Measurements from ENCODE around the gene CTNNA2.

Gene CTNNA2

GRCh38 chr2:79872656-79873055, 359.8 kb downstream of the CTNNA2 start:
- H3K9me3 ChIP-seq (replicated peaks in 1 of 11): peaks cover 0 to 11% (median 0%) of the 10 kb centered on the region in 11 experiments; a peak in 4 of 22 replicates

GRCh38 chr2:79874015-79874414, 361.2 kb downstream of the CTNNA2 start:
- peaks cover 0 to 11% (median 0%) of the 10 kb centered on the region in 11 experiments; a peak in 4 of 22 replicates for H3K9me3 ChIP-seq (replicated peaks in 1 of 11)
- no peak overlapping the region for H3K27ac ChIP-seq
- TF ChIP-seq Cebpa-rat (IDR thresholded peaks at IDR 0.05): no peak
- no peak overlapping the region for H3K4me2 ChIP-seq
- no peaks in the 10 kb centered on the region for H4K20me1 ChIP-seq
- no peak overlapping the region for H3K4me3 ChIP-seq
- H3K9ac ChIP-seq: no peak overlapping the region
- H3K36me3 ChIP-seq: no peaks in the 10 kb centered on the region
- H3K4me1 ChIP-seq: no peaks in the 10 kb centered on the region
- H3K27me3 ChIP-seq: no peaks in the 10 kb centered on the region

More at GRCh38 chr2:79872656-79873055, 359.8 kb downstream of the CTNNA2 start:
- H4K20me1 ChIP-seq: no peaks in the 10 kb centered on the region
- TF ChIP-seq Cebpa-rat (IDR thresholded peaks at IDR 0.05): no peak
- no peak overlapping the region for H3K4me2 ChIP-seq
- no peak overlapping the region for H3K27ac ChIP-seq
- H3K4me1 ChIP-seq: peaks cover 0 to 12% (median 0%) of the 10 kb centered on the region in 10 experiments; a peak in 5 of 20 replicates
- no peak overlapping the region for H3K4me3 ChIP-seq
- no peaks in the 10 kb centered on the region for H3K27me3 ChIP-seq
- no peak overlapping the region for H3K9ac ChIP-seq
- no peaks in the 10 kb centered on the region for H3K36me3 ChIP-seq

- Histone ChIP-seq H3K27me3 (no peaks in the 10 kb centered on the region), H3K36me3 (no peaks in the 10 kb centered on the region), H3K27ac (no peak overlapping the region), H3K4me1 (no peaks in the 10 kb centered on the region), H3K9me3 (replicated peaks in 1 of 11) (no peaks in the 10 kb centered on the region), H3K4me3 (no peak overlapping the region), H4K20me1 (no peaks in the 10 kb centered on the region), H3K9ac (no peak overlapping the region), H3K4me2 (no peak overlapping the region)
- TF ChIP-seq Cebpa-rat (IDR thresholded peaks at IDR 0.05): no peak
Observed at GRCh38 chr2:79876430-79876829, 363.6 kb downstream of the CTNNA2 start.

- H3K9me3 ChIP-seq (replicated peaks in 1 of 11): no peaks in the 10 kb centered on the region
- H3K4me3 ChIP-seq: no peak overlapping the region
- no peak overlapping the region for H3K27ac ChIP-seq
- no peaks in the 10 kb centered on the region for H3K4me1 ChIP-seq
- H3K9ac ChIP-seq: no peak overlapping the region
- H3K36me3 ChIP-seq: no peaks in the 10 kb centered on the region
- no peak overlapping the region for H3K4me2 ChIP-seq
- H3K27me3 ChIP-seq: no peaks in the 10 kb centered on the region
- no peak for TF ChIP-seq Cebpa-rat (IDR thresholded peaks at IDR 0.05)
- H4K20me1 ChIP-seq: no peaks in the 10 kb centered on the region
Observed at GRCh38 chr2:79882548-79882947, 369.7 kb downstream of the CTNNA2 start.

- Histone ChIP-seq H3K27ac (no peak overlapping the region), H3K36me3 (no peaks in the 10 kb centered on the region), H3K4me1 (no peaks in the 10 kb centered on the region), H3K9me3 (replicated peaks in 1 of 11) (no peaks in the 10 kb centered on the region), H3K9ac (no peak overlapping the region), H3K4me3 (no peak overlapping the region), H4K20me1 (no peaks in the 10 kb centered on the region), H3K27me3 (no peaks in the 10 kb centered on the region), H3K4me2 (no peak overlapping the region)
- TF ChIP-seq Cebpa-rat (IDR thresholded peaks at IDR 0.05): no peak
Observed at GRCh38 chr2:79887747-79888374, 375.0 kb downstream of the CTNNA2 start.

DNA sequence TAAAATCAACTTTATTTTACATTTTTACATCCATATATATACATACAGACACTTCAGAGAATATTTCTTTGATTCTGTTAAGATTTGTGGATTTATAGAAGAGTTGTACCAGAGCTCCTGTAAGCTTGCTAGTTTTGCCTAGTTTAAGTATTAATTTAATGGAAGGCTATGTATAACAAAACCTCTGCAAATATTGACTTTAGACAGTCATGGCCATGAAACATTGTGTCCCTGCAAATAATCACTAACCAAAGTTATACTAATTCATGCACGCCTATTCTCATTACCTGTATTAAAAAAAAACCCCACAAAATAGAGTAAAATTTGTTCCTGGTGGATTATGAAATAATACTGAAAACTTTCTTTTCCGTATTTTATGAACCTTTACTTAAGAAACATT, 379.3 kb downstream of the CTNNA2 start:
- no peak overlapping the region for H3K27ac ChIP-seq
- no peaks in the 10 kb centered on the region for H3K27me3 ChIP-seq
- peaks cover 0 to 8% (median 0%) of the 10 kb centered on the region in 10 experiments; a peak in 2 of 20 replicates for H3K4me1 ChIP-seq
- H3K9ac ChIP-seq: no peak overlapping the region
- TF ChIP-seq Cebpa-rat (IDR thresholded peaks at IDR 0.05): no peak
- no peaks in the 10 kb centered on the region for H3K36me3 ChIP-seq
- H3K4me3 ChIP-seq: no peak overlapping the region
- no peaks in the 10 kb centered on the region for H4K20me1 ChIP-seq
- H3K4me2 ChIP-seq: no peak overlapping the region
- no peaks in the 10 kb centered on the region for H3K9me3 ChIP-seq (replicated peaks in 1 of 11)

DNA sequence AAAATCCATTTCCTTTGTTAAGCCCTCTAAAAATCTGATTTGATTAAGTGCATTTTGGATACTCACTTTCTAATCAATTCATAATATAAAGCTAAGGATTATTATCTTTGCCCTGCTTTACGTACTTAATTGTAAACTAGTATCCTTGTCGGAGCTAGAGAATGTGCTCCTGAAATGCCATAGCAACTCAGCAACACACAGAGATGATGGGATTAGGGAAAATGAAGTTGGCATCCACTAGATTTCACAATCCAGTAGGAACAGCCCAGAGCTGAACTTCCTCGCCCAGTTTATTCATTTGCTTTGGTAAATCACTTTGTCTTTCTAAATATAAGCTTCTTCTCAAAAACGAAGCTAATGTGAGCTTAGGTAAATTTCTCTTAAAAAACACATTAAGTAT, 386.3 kb downstream of the CTNNA2 start:
- Histone ChIP-seq H3K4me3 (no peak overlapping the region), H3K27ac (no peak overlapping the region), H3K36me3 (no peaks in the 10 kb centered on the region), H3K4me1 (peaks cover 2 to 15% (median 7%) of the 10 kb centered on the region in 10 experiments; a peak in 17 of 20 replicates), H3K27me3 (no peaks in the 10 kb centered on the region), H4K20me1 (no peaks in the 10 kb centered on the region), H3K9me3 (replicated peaks in 1 of 11) (no peaks in the 10 kb centered on the region), H3K4me2 (no peak overlapping the region), H3K9ac (no peak overlapping the region)
- TF ChIP-seq Cebpa-rat (IDR thresholded peaks at IDR 0.05): no peak

DNA sequence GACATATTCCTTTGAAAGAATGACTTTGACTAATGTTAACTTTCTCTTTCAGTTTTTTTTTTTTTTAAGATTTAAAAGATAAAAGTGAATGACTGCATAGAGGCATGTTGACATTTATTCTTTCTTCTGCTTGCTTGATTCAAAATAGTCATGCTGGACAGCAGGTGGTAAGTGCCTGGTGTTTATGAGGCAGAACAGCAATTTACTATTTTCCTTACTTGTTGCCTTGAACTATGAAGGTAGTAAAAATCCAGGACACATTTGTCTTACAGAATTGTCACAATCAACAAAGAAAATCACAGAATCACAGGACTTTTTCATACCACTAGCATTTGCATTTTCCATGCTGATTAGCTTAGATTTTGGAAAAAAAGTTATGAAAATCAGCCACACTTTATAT, 388.3 kb downstream of the CTNNA2 start:
- no peaks in the 10 kb centered on the region for H3K36me3 ChIP-seq
- no peak overlapping the region for H3K4me3 ChIP-seq
- no peaks in the 10 kb centered on the region for H4K20me1 ChIP-seq
- no peak overlapping the region for H3K27ac ChIP-seq
- no peak overlapping the region for H3K9ac ChIP-seq
- H3K4me2 ChIP-seq: peak overlapping the region in 2 of 11 experiments; percentile 44 to 61; a peak in 3 of 22 replicates
- H3K9me3 ChIP-seq (replicated peaks in 1 of 11): no peaks in the 10 kb centered on the region
- H3K4me1 ChIP-seq: peaks cover 0 to 15% (median 6%) of the 10 kb centered on the region in 10 experiments; a peak in 16 of 20 replicates
- no peaks in the 10 kb centered on the region for H3K27me3 ChIP-seq
- no peak for TF ChIP-seq Cebpa-rat (IDR thresholded peaks at IDR 0.05)

GRCh38 chr2:79903222-79904000, 390.6 kb downstream of the CTNNA2 start:
- H3K9me3 ChIP-seq (replicated peaks in 1 of 11): no peaks in the 10 kb centered on the region
- no peak overlapping the region for H3K4me2 ChIP-seq
- no peak overlapping the region for H3K27ac ChIP-seq
- peaks cover 0 to 15% (median 6%) of the 10 kb centered on the region in 10 experiments; a peak in 16 of 20 replicates for H3K4me1 ChIP-seq
- H3K27me3 ChIP-seq: no peaks in the 10 kb centered on the region
- H3K36me3 ChIP-seq: no peaks in the 10 kb centered on the region
- H3K4me3 ChIP-seq: no peak overlapping the region
- no peak for TF ChIP-seq Cebpa-rat (IDR thresholded peaks at IDR 0.05)
- no peaks in the 10 kb centered on the region for H4K20me1 ChIP-seq
- no peak overlapping the region for H3K9ac ChIP-seq
